Panc1 (cell line): ENCODE measurements around the gene MANF. TPM values are rescaled to one million over a fixed set of nuclear protein-coding genes. Genes with fewer than 3 reads are reported as not detected.

ENCODE experiments used
- ATAC-seq: fragments of 200-7000 bp; cut with Tn5 transposase; 2 replicates; pipeline ENCODE4 v1.9.1; 2020; ENCODE audit warnings: mild to moderate bottlenecking, moderate library complexity
- BruUV-seq: library from RNA; stranded (reverse); fragments of 400-500 nt; replicated peaks from 2 replicates; lab custom pipeline; 2021; lab: Mats Ljungman, UMichigan
- CTCF ChIA-PET: fragments of 300-600 bp; sonication (Branson Sonifier 250); formaldehyde crosslinking; loops from one replicate; lab custom pipeline; 2022; ENCODE audit warnings: antibody characterized with exemption; lab: Charles Lee
- POLR2A ChIA-PET: fragments of 300-600 bp; sonication (Branson Sonifier 250); formaldehyde crosslinking; loops from one replicate; lab custom pipeline; 2022; ENCODE audit warnings: antibody characterized with exemption; lab: Charles Lee
- DNase-seq: peaks from one replicate; pipeline ENCODE4 v3.0.0-alpha.2; 2010; ENCODE audit warnings: low read depth, low spot score
- H3K27ac ChIP-seq: 2 replicates; pipeline ENCODE4 v1.5.1; 2011; ENCODE audit warnings: mild to moderate bottlenecking, low read length, inconsistent platforms
- H3K27me3 ChIP-seq: fragments of 200-500 bp; sonication (Bioruptor generic); 2 replicates; pipeline ENCODE4 v1.6.0; 2014; ENCODE audit warnings: low read length, inconsistent platforms; ENCODE audit not compliant: control insufficient read depth, insufficient read depth
- H3K36me3 ChIP-seq: fragments of 200-500 bp; sonication (Bioruptor generic); 2 replicates; pipeline ENCODE4 v1.5.1; 2014; ENCODE audit warnings: inconsistent platforms, mild to moderate bottlenecking, low read length, moderate library complexity; ENCODE audit not compliant: control insufficient read depth, insufficient read depth
- H3K4me1 ChIP-seq: 2 replicates; pipeline ENCODE4 v1.5.1; 2011; ENCODE audit warnings: inconsistent platforms, mild to moderate bottlenecking, low read length, moderate library complexity; ENCODE audit not compliant: control insufficient read depth, insufficient read depth
- H3K4me3 ChIP-seq, 2 experiments: 2 replicates each; pipeline ENCODE4 v1.5.1; 2011 to 2012; ENCODE audit warnings: low read depth in 2 of 2, low read length in 2 of 2, mild to moderate bottlenecking in 2 of 2, inconsistent platforms in 1 of 2, moderate library complexity in 1 of 2
- H3K9me3 ChIP-seq: fragments of 200-500 bp; sonication (Bioruptor generic); 2 replicates; pipeline ENCODE4 v1.5.1; 2014; ENCODE audit warnings: low read depth, mild to moderate bottlenecking, inconsistent platforms, low read length, moderate library complexity; ENCODE audit not compliant: control insufficient read depth, insufficient read depth
- POLR2AphosphoS5 ChIP-seq: IDR thresholded peaks from 2 replicates; pipeline ENCODE4 v1.6.1; 2012; ENCODE audit warnings: mild to moderate bottlenecking, low read depth, low read length, moderate library complexity
- SIN3A ChIP-seq: IDR thresholded peaks from 2 replicates; pipeline ENCODE4 v1.6.1; 2012; ENCODE audit warnings: low read depth, mild to moderate bottlenecking, low read length, moderate library complexity, borderline replicate concordance; ENCODE audit not compliant: insufficient read depth
- TCF7L2 ChIP-seq: IDR thresholded peaks from 2 replicates; pipeline ENCODE4 v1.6.1; 2011; ENCODE audit warnings: mild to moderate bottlenecking, low read depth, low read length, inconsistent platforms
- in situ Hi-C: cut with HindIII; loops from 2 replicates; pipeline ENCODE4 v1.10.0; 2016; ENCODE audit warnings: low sequenced_read_pairs, low pct_unique_long_range_greater_than_20kb
- intact Hi-C: fragments of 100-400 bp; cut with micrococcal nuclease; formaldehyde crosslinking; loops from one replicate; pipeline ENCODE4 v1.10.0; 2022; ENCODE audit not compliant: unreplicated experiment
- total RNA-seq: library from RNA; stranded (reverse); gene quantifications from one replicate; pipeline ENCODE4 v1.2.1, GENCODE V29; 2021; ENCODE audit not compliant: unreplicated experiment
- TF ChIP-seq, protein P1 (sequence below), 2 experiments: IDR thresholded peaks; 2 replicates each; pipeline ENCODE4 v1.6.1; 2011 to 2012; ENCODE audit warnings: low read depth in 2 of 2, control low read depth in 1 of 2, low read length in 1 of 2, mild to moderate bottlenecking in 1 of 2, moderate library complexity in 1 of 2; ENCODE audit not compliant: insufficient read depth in 1 of 2
- TF ChIP-seq, protein P2 (sequence below): fragments of 450-650 bp; IDR thresholded peaks from 2 replicates; pipeline ENCODE4 v1.5.1; 2017; ENCODE audit warnings: mild to moderate bottlenecking

Gene MANF
- total RNA-seq, 1 experiment from 2014 or later, result 69.9 TPM

DNA sequence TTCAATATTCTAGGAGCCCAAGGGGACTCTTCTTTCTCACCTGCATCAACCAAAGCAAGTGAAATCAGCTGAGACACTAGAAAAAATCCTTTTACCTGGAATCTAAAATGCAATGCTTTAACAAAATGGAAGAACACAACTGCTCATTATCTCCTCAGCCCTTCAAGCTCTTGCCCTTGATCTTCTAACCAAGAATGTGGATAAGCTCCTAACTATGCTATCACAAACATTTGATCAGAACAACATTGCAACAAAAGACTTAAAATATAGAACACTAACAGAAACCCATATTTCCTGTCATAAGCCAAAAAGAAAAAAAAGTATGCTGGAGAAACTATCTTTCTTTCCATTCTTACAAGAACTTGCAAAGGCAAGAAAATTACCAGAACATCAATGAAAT lies 18.6 kb downstream of the MANF start:
- DNase-seq, result no peak
- no TSS peak for BruUV-seq
- in situ Hi-C loops (no loop called here), intact Hi-C loops (no loop called here)
- no peak for ATAC-seq
- ChIA-PET POLR2A (no interaction called here), CTCF (no interaction called here)
- no peak for TF ChIP-seq SIN3A
- no peak for TF ChIP-seq TCF7L2
- TF ChIP-seq, protein P1, sequence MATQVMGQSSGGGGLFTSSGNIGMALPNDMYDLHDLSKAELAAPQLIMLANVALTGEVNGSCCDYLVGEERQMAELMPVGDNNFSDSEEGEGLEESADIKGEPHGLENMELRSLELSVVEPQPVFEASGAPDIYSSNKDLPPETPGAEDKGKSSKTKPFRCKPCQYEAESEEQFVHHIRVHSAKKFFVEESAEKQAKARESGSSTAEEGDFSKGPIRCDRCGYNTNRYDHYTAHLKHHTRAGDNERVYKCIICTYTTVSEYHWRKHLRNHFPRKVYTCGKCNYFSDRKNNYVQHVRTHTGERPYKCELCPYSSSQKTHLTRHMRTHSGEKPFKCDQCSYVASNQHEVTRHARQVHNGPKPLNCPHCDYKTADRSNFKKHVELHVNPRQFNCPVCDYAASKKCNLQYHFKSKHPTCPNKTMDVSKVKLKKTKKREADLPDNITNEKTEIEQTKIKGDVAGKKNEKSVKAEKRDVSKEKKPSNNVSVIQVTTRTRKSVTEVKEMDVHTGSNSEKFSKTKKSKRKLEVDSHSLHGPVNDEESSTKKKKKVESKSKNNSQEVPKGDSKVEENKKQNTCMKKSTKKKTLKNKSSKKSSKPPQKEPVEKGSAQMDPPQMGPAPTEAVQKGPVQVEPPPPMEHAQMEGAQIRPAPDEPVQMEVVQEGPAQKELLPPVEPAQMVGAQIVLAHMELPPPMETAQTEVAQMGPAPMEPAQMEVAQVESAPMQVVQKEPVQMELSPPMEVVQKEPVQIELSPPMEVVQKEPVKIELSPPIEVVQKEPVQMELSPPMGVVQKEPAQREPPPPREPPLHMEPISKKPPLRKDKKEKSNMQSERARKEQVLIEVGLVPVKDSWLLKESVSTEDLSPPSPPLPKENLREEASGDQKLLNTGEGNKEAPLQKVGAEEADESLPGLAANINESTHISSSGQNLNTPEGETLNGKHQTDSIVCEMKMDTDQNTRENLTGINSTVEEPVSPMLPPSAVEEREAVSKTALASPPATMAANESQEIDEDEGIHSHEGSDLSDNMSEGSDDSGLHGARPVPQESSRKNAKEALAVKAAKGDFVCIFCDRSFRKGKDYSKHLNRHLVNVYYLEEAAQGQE (IDR thresholded peaks at IDR 0.05; ENCODE audit: insufficient read depth in 1 of 2, low read depth in 2 of 2, low read length in 1 of 2), result no peak
- no peak for TF ChIP-seq POLR2AphosphoS5
- TF ChIP-seq, protein P2, sequence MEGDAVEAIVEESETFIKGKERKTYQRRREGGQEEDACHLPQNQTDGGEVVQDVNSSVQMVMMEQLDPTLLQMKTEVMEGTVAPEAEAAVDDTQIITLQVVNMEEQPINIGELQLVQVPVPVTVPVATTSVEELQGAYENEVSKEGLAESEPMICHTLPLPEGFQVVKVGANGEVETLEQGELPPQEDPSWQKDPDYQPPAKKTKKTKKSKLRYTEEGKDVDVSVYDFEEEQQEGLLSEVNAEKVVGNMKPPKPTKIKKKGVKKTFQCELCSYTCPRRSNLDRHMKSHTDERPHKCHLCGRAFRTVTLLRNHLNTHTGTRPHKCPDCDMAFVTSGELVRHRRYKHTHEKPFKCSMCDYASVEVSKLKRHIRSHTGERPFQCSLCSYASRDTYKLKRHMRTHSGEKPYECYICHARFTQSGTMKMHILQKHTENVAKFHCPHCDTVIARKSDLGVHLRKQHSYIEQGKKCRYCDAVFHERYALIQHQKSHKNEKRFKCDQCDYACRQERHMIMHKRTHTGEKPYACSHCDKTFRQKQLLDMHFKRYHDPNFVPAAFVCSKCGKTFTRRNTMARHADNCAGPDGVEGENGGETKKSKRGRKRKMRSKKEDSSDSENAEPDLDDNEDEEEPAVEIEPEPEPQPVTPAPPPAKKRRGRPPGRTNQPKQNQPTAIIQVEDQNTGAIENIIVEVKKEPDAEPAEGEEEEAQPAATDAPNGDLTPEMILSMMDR, result no peak
- H3K9me3 ChIP-seq, result no peaks in the 10 kb centered on the region
- no peaks in the 10 kb centered on the region for H3K27me3 ChIP-seq
- no peak overlapping the region for H3K4me3 ChIP-seq
- H3K36me3 ChIP-seq, result no peaks in the 10 kb centered on the region; the same call in 1 of the 2 replicates
- no peaks in the 10 kb centered on the region for H3K4me1 ChIP-seq
- H3K27ac ChIP-seq, result no peak overlapping the region

DNA sequence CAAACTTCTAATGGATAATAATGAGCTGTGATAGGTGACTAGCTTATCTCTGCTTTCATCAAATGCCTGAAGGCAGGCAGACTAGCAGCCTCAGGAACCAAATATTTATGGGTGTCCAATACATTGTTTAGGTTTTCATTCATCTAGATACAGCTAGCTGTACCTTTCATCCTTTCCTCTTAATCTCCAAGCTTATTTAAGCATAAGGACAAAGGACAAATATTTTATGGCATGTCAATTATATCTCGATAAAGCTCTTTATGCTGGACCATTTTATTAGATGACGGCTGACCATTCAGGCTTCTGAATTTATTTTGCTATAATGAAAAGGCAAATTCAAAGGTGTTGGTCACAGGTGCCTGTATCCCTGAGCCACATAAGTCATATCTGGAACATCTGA lies 22.9 kb downstream of the MANF start:
- ChIA-PET POLR2A (no interaction called here), CTCF (no interaction called here)
- DNase-seq, result no peak
- Histone ChIP-seq H3K27ac (no peak overlapping the region), H3K27me3 (no peaks in the 10 kb centered on the region), H3K9me3 (no peaks in the 10 kb centered on the region), H3K4me1 (no peaks in the 10 kb centered on the region), H3K4me3 (no peak overlapping the region), H3K36me3 (peaks cover 12% of the 10 kb centered on the region)
- intact Hi-C loops, result no loop called here
- TF ChIP-seq TCF7L2 (no peak), SIN3A (no peak), POLR2AphosphoS5 (no peak)
- TF ChIP-seq, protein P1 (IDR thresholded peaks at IDR 0.05; ENCODE audit: insufficient read depth in 1 of 2, low read depth in 2 of 2, low read length in 1 of 2), result no peak
- TF ChIP-seq, protein P2, result no peak
- in situ Hi-C loops, result no loop called here
- no peak for ATAC-seq
- BruUV-seq, result no TSS peak
